WTC11 (cell line): ENCODE measurements around the gene PPIP5K2. TPM values are rescaled to one million over a fixed set of nuclear protein-coding genes. Genes with fewer than 3 reads are reported as not detected.

Source experiments
- ATAC-seq: fragments of 200-7000 bp; cut with Tn5 transposase; 2 replicates; pipeline ENCODE4 v1.10.0; 2021; ENCODE audit warnings: mild to moderate bottlenecking, moderate library complexity
- CTCF ChIA-PET: fragments of 300-600 bp; sonication (Branson Sonifier 250); formaldehyde crosslinking; loops from one replicate; lab custom pipeline; 2021; ENCODE audit warnings: antibody characterized with exemption; lab: Charles Lee
- POLR2A ChIA-PET: fragments of 350-600 bp; sonication (Branson Sonifier 250); formaldehyde crosslinking; loops from one replicate; lab custom pipeline; 2021; ENCODE audit warnings: antibody characterized with exemption; lab: Charles Lee
- DNase-seq: peaks from one replicate; pipeline ENCODE4 v3.0.0; 2021; ENCODE audit warnings: low spot score
- H3K27ac Mint-ChIP-seq: 2 replicates; pipeline ENCODE4 v1.8.0; 2021; ENCODE audit warnings: mixed read lengths
- H3K27me3 Mint-ChIP-seq: 2 replicates; pipeline ENCODE4 v1.8.0; 2021; ENCODE audit warnings: low read depth, mild to moderate bottlenecking, moderate library complexity, mixed read lengths
- H3K36me3 Mint-ChIP-seq: 2 replicates; pipeline ENCODE4 v1.8.0; 2021; ENCODE audit warnings: mixed read lengths
- H3K4me1 Mint-ChIP-seq: 2 replicates; pipeline ENCODE4 v1.8.0; 2022; ENCODE audit warnings: mixed read lengths
- H3K4me3 Mint-ChIP-seq: 2 replicates; pipeline ENCODE4 v1.8.0; 2021; ENCODE audit warnings: mild to moderate bottlenecking, moderate library complexity, mixed read lengths
- H3K9me3 Mint-ChIP-seq: 2 replicates; pipeline ENCODE4 v1.8.0; 2021; ENCODE audit warnings: mixed read lengths
- CTCF ChIP-seq: fragments of 200-600 bp; IDR thresholded peaks from 2 replicates; pipeline ENCODE4 v1.8.0; 2022; ENCODE audit warnings: antibody characterized with exemption
- FOXP1 ChIP-seq: sonication (generic); formaldehyde crosslinking; IDR thresholded peaks from 2 replicates; pipeline ENCODE4 v1.8.0; 2022; ENCODE audit warnings: missing genetic modification reagents, mild to moderate bottlenecking, moderate library complexity, borderline replicate concordance
- HMGA2 ChIP-seq: fragments of 250-450 bp; sonication (Bioruptor Pico); IDR thresholded peaks from 2 replicates; pipeline ENCODE4 v1.4.0; 2021; ENCODE audit warnings: mild to moderate bottlenecking, moderate library complexity
- IRF2 ChIP-seq: sonication (generic); formaldehyde crosslinking; IDR thresholded peaks from 2 replicates; pipeline ENCODE4 v1.8.0; 2022; ENCODE audit warnings: low read depth, missing genetic modification reagents, borderline replicate concordance
- MYBL2 ChIP-seq: sonication (generic); formaldehyde crosslinking; IDR thresholded peaks from 2 replicates; pipeline ENCODE4 v1.8.1; 2023; ENCODE audit warnings: mild to moderate bottlenecking, moderate library complexity, missing genetic modification reagents
- NFE2L1 ChIP-seq: sonication (generic); formaldehyde crosslinking; IDR thresholded peaks from 2 replicates; pipeline ENCODE4 v1.8.1; 2023; ENCODE audit warnings: missing genetic modification reagents
- NR3C1 ChIP-seq: sonication (generic); formaldehyde crosslinking; conservative IDR thresholded peaks from 2 replicates; pipeline ENCODE4 v1.8.1; 2023; ENCODE audit warnings: low read depth, mild to moderate bottlenecking, missing genetic modification reagents
- OVOL2 ChIP-seq: fragments of 250-450 bp; sonication (Bioruptor Pico); IDR thresholded peaks from 2 replicates; pipeline ENCODE4 v1.9.0; 2021; ENCODE audit warnings: mild to moderate bottlenecking, borderline replicate concordance
- PRRX2 ChIP-seq: fragments of 250-450 bp; sonication (Bioruptor Pico); IDR thresholded peaks from 2 replicates; pipeline ENCODE4 v1.8.0; 2021; ENCODE audit warnings: mild to moderate bottlenecking
- TEAD4 ChIP-seq: sonication (generic); formaldehyde crosslinking; IDR thresholded peaks from 2 replicates; pipeline ENCODE4 v1.8.0; 2022; ENCODE audit warnings: mild to moderate bottlenecking, missing genetic modification reagents
- TP53 ChIP-seq: sonication (generic); formaldehyde crosslinking; IDR thresholded peaks from 2 replicates; pipeline ENCODE4 v1.8.1; 2023; ENCODE audit warnings: mild to moderate bottlenecking, missing genetic modification reagents
- ZNF121 ChIP-seq: sonication (generic); formaldehyde crosslinking; IDR thresholded peaks from 2 replicates; pipeline ENCODE4 v1.8.0; 2023; ENCODE audit warnings: missing genetic modification reagents
- ZNF138 ChIP-seq: sonication (generic); formaldehyde crosslinking; conservative IDR thresholded peaks from 2 replicates; pipeline ENCODE4 v1.8.1; 2022; ENCODE audit warnings: mild to moderate bottlenecking, moderate library complexity, missing genetic modification reagents
- ZNF671 ChIP-seq: fragments of 250-450 bp; sonication (Bioruptor Pico); IDR thresholded peaks from 2 replicates; pipeline ENCODE4 v1.8.0; 2021; ENCODE audit warnings: mild to moderate bottlenecking
- total RNA-seq: library from RNA; stranded (reverse); gene quantifications from 3 replicates; pipeline ENCODE4 v1.2.3, GENCODE V29; 2021
- TF ChIP-seq, protein P1 (sequence below): fragments of 250-450 bp; sonication (Bioruptor Pico); IDR thresholded peaks from 2 replicates; pipeline ENCODE4 v1.9.0; 2021; ENCODE audit warnings: mild to moderate bottlenecking
- TF ChIP-seq, protein P2 (sequence below): sonication (generic); formaldehyde crosslinking; IDR thresholded peaks from 2 replicates; pipeline ENCODE4 v1.8.0; 2023; ENCODE audit warnings: missing genetic modification reagents
- TF ChIP-seq, protein P3 (sequence below): sonication (generic); formaldehyde crosslinking; IDR thresholded peaks from 2 replicates; pipeline ENCODE4 v1.8.0; 2022; ENCODE audit warnings: mild to moderate bottlenecking, missing genetic modification reagents
- TF ChIP-seq, protein P4 (sequence below): sonication (generic); formaldehyde crosslinking; IDR thresholded peaks from 2 replicates; pipeline ENCODE4 v1.8.1; 2023; ENCODE audit warnings: mild to moderate bottlenecking, missing genetic modification reagents

Gene PPIP5K2
- total RNA-seq, 1 experiment from 2014 or later = 67.6 TPM

DNA sequence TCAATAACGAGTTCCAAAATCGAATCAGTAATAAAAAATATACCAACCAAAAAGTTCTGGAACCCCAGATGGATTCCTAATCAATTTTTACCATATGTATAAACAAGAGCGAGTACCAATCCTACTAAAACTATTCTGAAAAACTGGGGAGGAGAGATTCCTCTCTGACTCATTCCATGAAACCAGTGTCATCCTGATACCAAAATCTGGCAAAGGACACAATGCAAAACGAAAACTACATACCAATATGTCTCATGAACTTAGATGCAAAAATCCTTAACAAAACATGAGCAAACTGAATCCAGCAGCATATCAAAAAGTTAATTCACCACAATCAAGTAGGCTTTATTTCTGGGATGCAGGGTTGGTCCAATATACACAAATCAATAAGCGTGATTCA, 108.0 kb downstream of the PPIP5K2 start (continued):
- TF ChIP-seq NR3C1 (CRISPR knock-in tag) (no peak), TEAD4 (CRISPR knock-in tag) (no peak), PRRX2 (CRISPR knock-in tag) (no peak), HMGA2 (no peak)

DNA sequence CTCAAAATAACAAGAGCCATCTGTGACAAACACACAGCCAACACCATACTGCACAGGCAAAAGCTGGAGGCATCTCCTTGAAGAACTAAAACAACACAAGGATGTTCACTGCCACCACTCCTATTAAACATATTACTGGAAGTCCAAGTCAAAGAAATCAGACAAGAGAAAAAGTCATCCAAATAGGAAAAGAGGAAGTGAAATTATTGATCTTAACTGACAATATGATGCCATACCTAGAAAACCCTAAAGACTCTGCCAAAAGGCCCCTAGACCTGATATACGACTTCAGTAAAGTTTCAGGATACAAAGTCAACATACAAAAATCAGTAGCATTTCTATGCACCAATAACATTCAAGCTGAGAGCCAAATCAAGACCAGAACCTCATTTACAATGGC, 108.5 kb downstream of the PPIP5K2 start:
- TF ChIP-seq ZNF671 (CRISPR knock-in tag) (no peak), TEAD4 (CRISPR knock-in tag) (no peak), CTCF (no peak), FOXP1 (no peak), ZNF138 (CRISPR knock-in tag) (no peak), IRF2 (CRISPR knock-in tag) (no peak), NFE2L1 (CRISPR knock-in tag) (no peak)
- TF ChIP-seq, protein P1, sequence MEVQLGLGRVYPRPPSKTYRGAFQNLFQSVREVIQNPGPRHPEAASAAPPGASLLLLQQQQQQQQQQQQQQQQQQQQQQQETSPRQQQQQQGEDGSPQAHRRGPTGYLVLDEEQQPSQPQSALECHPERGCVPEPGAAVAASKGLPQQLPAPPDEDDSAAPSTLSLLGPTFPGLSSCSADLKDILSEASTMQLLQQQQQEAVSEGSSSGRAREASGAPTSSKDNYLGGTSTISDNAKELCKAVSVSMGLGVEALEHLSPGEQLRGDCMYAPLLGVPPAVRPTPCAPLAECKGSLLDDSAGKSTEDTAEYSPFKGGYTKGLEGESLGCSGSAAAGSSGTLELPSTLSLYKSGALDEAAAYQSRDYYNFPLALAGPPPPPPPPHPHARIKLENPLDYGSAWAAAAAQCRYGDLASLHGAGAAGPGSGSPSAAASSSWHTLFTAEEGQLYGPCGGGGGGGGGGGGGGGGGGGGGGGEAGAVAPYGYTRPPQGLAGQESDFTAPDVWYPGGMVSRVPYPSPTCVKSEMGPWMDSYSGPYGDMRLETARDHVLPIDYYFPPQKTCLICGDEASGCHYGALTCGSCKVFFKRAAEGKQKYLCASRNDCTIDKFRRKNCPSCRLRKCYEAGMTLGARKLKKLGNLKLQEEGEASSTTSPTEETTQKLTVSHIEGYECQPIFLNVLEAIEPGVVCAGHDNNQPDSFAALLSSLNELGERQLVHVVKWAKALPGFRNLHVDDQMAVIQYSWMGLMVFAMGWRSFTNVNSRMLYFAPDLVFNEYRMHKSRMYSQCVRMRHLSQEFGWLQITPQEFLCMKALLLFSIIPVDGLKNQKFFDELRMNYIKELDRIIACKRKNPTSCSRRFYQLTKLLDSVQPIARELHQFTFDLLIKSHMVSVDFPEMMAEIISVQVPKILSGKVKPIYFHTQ (CRISPR knock-in tag) = no peak
- TF ChIP-seq, protein P2, sequence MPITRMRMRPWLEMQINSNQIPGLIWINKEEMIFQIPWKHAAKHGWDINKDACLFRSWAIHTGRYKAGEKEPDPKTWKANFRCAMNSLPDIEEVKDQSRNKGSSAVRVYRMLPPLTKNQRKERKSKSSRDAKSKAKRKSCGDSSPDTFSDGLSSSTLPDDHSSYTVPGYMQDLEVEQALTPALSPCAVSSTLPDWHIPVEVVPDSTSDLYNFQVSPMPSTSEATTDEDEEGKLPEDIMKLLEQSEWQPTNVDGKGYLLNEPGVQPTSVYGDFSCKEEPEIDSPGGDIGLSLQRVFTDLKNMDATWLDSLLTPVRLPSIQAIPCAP (CRISPR knock-in tag) = no peak
- TF ChIP-seq, protein P3, sequence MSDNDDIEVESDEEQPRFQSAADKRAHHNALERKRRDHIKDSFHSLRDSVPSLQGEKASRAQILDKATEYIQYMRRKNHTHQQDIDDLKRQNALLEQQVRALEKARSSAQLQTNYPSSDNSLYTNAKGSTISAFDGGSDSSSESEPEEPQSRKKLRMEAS (CRISPR knock-in tag) = no peak
- peaks cover 7% of the 10 kb centered on the region for H3K4me1 Mint-ChIP-seq
- no peak overlapping the region for H3K27ac Mint-ChIP-seq
- ATAC-seq (no peak), DNase-seq (no peak)
- no peaks in the 10 kb centered on the region for H3K27me3 Mint-ChIP-seq
- H3K36me3 Mint-ChIP-seq = no peaks in the 10 kb centered on the region
- no peaks in the 10 kb centered on the region for H3K9me3 Mint-ChIP-seq
- POLR2A ChIA-PET = no interaction called here
- CTCF ChIA-PET = no interaction called here
- no peak overlapping the region for H3K4me3 Mint-ChIP-seq

DNA sequence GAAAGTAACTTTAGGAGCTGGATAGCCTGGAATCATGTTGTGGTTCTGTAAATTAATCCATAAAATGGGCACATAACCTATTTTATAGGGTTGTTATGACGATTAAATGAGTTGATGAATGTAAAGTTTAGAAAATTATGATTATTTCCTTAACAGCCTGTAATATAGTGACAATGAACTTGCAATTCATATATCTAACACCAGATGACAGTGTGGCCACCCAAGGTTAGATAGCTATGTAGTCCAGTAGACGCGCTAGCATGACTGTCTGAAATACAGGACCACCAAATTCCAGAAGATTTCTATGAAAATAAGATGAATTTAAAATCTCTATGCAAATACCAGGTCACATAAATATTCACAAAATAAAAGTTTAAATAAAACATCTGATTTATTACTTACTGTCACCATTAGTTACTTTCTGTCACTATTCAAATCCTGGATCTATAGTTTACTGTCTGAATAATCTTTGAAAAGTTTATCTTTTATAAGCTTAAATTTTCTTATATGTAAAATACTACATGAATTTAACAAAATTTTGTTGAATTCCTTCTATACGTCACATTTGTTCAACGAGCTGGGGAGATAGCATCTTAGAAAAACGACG, 112.4 kb downstream of the PPIP5K2 start:
- Mint-ChIP-seq H3K36me3 (no peaks in the 10 kb centered on the region), H3K4me3 (no peak overlapping the region), H3K4me1 (no peaks in the 10 kb centered on the region), H3K27ac (no peak overlapping the region), H3K27me3 (no peaks in the 10 kb centered on the region), H3K9me3 (peaks cover under 1% of the 10 kb centered on the region)
- ChIA-PET CTCF (interaction anchor here (0.8 to 2.5 kb wide), 12 partner anchors 9 to 287 kb away, joined by 3 to 24 read pairs (median 4); partner anchors contain the start of gene MACIR), POLR2A (no interaction called here)
- peak; percentile 84 for ATAC-seq
- no peak for TF ChIP-seq ZNF121 (CRISPR knock-in tag)
- TF ChIP-seq, protein P4, sequence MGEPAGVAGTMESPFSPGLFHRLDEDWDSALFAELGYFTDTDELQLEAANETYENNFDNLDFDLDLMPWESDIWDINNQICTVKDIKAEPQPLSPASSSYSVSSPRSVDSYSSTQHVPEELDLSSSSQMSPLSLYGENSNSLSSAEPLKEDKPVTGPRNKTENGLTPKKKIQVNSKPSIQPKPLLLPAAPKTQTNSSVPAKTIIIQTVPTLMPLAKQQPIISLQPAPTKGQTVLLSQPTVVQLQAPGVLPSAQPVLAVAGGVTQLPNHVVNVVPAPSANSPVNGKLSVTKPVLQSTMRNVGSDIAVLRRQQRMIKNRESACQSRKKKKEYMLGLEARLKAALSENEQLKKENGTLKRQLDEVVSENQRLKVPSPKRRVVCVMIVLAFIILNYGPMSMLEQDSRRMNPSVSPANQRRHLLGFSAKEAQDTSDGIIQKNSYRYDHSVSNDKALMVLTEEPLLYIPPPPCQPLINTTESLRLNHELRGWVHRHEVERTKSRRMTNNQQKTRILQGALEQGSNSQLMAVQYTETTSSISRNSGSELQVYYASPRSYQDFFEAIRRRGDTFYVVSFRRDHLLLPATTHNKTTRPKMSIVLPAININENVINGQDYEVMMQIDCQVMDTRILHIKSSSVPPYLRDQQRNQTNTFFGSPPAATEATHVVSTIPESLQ (CRISPR knock-in tag) = no peak
- no peak for TF ChIP-seq TP53 (CRISPR knock-in tag)
- TF ChIP-seq, protein P2 (CRISPR knock-in tag) = no peak
- no peak for TF ChIP-seq MYBL2 (CRISPR knock-in tag)
- TF ChIP-seq OVOL2 (CRISPR knock-in tag) = no peak
- TF ChIP-seq CTCF = peak; percentile 50
- no peak for DNase-seq
